ENCODE measurements around the gene SYNDIG1L.

SYNDIG1L gene

GRCh38 chr14:74405663-74406062 is 20.3 kb downstream of the SYNDIG1L start:
- TF ChIP-seq CTCF (IDR thresholded peaks at IDR 0.05; ENCODE audit: insufficient read depth, low read length, missing control alignments), result no peak
- POLR2A ChIA-PET, result no interaction called here
- CTCF ChIA-PET, result interaction anchor here (1.3 kb wide), 1 partner anchor 73 kb away, joined by 3 read pairs; no protein-coding TSS in a partner anchor
- no peak overlapping the region for H3K4me3 ChIP-seq (ENCODE audit: low read depth, low read length)
- DNase-seq (ENCODE audit: low read depth, low spot score), result no peak

DNA sequence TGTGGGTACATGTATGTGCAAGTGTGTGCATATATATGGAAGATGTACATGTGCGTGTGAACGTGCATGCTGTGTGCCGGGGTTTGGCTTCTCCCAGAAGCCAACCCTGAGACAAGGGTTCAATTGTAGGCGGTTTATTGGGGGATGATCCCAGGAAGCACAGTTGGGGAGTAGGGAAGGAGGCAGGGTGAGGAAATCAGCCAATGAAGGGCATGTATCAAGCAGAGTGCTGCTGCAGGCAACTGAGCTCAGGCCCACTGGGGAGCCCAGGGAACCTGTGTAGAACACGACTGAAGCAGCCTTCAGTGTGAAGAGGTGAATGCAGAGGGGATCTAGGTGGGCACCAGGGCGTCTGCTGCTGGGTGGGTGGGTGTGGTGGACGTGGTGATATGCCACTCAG is 21.6 kb downstream of the SYNDIG1L start:
- CTCF ChIA-PET, result interaction anchor here (1.3 kb wide), 1 partner anchor 75 kb away, joined by 3 read pairs; no protein-coding TSS in a partner anchor
- POLR2A ChIA-PET, result no interaction called here
- no peak for TF ChIP-seq CTCF (IDR thresholded peaks at IDR 0.05; ENCODE audit: insufficient read depth, low read length, missing control alignments)
- H3K4me3 ChIP-seq (ENCODE audit: low read depth, low read length), result no peak overlapping the region
- DNase-seq (ENCODE audit: low read depth, low spot score), result no peak

- H3K4me3 ChIP-seq (ENCODE audit: low read depth, low read length), result no peak overlapping the region
- no peak for DNase-seq (ENCODE audit: low read depth, low spot score)
- ChIA-PET POLR2A (no interaction called here), CTCF (no interaction called here)
- no peak for TF ChIP-seq CTCF (IDR thresholded peaks at IDR 0.05; ENCODE audit: insufficient read depth, low read length, missing control alignments)
These were observed 22.2 kb downstream of the SYNDIG1L start for GRCh38 chr14:74403619-74404417.

- no peak for TF ChIP-seq CTCF (IDR thresholded peaks at IDR 0.05; ENCODE audit: insufficient read depth, low read length, missing control alignments)
- DNase-seq (ENCODE audit: low read depth, low spot score), result no peak
- no peak overlapping the region for H3K4me3 ChIP-seq (ENCODE audit: low read depth, low read length)
- ChIA-PET POLR2A (no interaction called here), CTCF (interaction anchor here (1.7 kb wide), 1 partner anchor 11 kb away, joined by 5 read pairs; no protein-coding TSS in a partner anchor)
These were observed 23.4 kb downstream of the SYNDIG1L start for GRCh38 chr14:74402401-74403251.

DNA sequence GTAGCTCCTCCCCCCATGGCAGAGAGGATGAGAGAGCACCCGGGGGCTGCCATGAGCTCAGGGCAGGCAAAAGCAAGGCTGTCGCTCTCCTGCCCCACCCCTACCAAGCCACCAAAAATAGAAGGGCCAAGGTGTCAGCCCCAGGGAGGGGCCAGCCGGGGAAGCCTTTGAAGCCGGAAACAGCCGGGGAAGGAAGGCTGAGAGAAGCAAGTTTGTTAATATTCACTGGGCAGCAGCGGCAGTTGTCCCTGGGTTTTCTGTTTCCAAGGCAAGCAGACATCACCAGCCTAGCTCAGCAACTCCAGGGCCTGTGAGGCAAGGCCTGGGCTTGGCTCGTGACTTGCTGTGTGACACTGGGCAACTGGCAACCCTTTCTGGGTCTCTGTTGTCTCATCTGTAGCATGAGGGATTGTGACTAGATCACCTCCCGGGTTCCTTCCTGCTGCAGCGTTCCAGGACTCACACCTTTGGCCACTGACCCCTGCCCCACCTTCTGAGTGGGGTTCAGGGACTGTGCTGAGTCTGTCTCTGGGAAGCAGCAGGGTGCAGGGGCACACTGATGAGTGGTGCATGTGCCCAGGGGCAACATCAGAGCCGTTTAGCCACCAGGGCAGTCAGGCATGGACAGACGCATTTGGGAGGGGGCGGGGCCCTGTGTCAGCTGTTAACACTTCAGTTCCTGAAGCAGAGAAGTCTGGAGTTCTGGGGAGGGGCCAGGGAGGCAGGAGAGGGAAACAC is 24.3 kb downstream of the SYNDIG1L start:
- no peak for DNase-seq (ENCODE audit: low read depth, low spot score)
- ChIA-PET POLR2A (no interaction called here), CTCF (interaction anchor here (1.7 kb wide), 1 partner anchor 10 kb away, joined by 5 read pairs; no protein-coding TSS in a partner anchor)
- H3K4me3 ChIP-seq (ENCODE audit: low read depth, low read length), result no peak overlapping the region
- no peak for TF ChIP-seq CTCF (IDR thresholded peaks at IDR 0.05; ENCODE audit: insufficient read depth, low read length, missing control alignments)

All from AG04449 (cell line).